Measurements from ENCODE around the gene ZNF384. TPM values are rescaled to one million over a fixed set of nuclear protein-coding genes. Genes with fewer than 3 reads are reported as not detected.

The ZNF384 gene
- total and polyA plus RNA-seq, 3 experiments from 2014 or later: 37.2 to 63.3 (median 58.1) TPM

DNA sequence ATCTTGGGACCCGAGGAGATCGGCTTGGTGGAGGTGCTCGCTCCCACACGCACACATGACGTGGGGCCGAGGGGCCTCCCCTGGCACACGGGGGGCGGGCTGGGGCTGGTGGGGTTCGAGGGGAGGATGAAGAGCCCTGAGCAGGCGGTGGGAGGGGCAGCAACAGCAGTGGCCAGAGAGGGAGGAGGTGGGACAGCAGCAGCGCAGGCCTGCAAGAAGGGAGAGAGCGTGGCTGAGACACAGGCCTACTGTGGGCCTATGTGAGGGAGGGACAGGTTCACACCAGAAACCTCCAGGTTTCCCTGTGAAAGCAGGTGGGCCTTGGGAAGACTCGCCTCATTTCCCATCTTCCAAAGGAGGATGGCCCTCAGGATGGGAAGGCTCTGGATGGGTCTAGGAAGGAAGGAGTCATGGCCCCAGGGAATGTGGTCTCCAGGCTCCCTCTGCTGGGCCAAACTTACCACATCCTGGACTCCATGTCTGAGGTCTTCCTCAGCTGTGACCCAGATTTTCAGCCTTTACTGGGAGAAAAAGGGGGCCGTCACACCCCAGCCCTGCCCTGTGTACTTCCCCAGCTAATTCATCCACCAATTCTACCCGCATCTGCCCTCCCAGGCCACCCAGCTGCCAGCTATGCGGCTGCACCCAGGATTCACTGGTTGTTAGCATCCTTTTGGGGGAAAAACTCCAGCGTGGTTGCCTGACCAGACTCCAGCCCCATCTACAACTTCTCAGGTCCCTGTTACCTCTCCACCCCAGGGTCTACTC is 8.6 kb upstream of the ZNF384 start:
- DNase-seq: peak in 1 of 5 donors; percentile 9
- peaks cover 0 to 2% (median 0%) of the 10 kb centered on the region in 3 donors for H3K36me3 Mint-ChIP-seq
- Histone ChIP-seq H3K27me3 (ENCODE audit: insufficient read depth, low read length, poor library complexity, severe bottlenecking) (peaks cover 26% of the 10 kb centered on the region), H3K9me3 (ENCODE audit: low read length) (no peaks in the 10 kb centered on the region), H3K4me1 (ENCODE audit: insufficient read depth, low read length) (peaks cover 5% of the 10 kb centered on the region), H3K4me3 (ENCODE audit: low read length) (no peak overlapping the region), H3K36me3 (ENCODE audit: insufficient read depth, low read length) (no peaks in the 10 kb centered on the region), H3K27ac (ENCODE audit: low read depth, low read length) (no peak overlapping the region)
- peaks cover 0 to 2% (median 0%) of the 10 kb centered on the region in 5 donors for H3K9me3 Mint-ChIP-seq
- ChIA-PET CTCF (interaction anchor here (1.2 to 1.4 kb wide), 2 partner anchors 8 to 79 kb away, joined by 3 read pairs; no protein-coding TSS in a partner anchor), POLR2A (interaction anchor here (0.6 kb wide), 1 partner anchor 8 kb away, joined by 3 read pairs; the partner anchor contains the start of gene ZNF384)
- peaks cover 26 to 28% (median 27%) of the 10 kb centered on the region in 3 donors for H3K4me1 Mint-ChIP-seq
- H3K27ac Mint-ChIP-seq: peak overlapping the region in 3 of 8 donors; percentile 36 to 64 (median 45)
- H3K4me3 Mint-ChIP-seq: peak overlapping the region in 2 of 7 donors; percentile 15 to 46
- peaks cover 32 to 33% of the 10 kb centered on the region in 2 donors for H3K27me3 Mint-ChIP-seq

DNA sequence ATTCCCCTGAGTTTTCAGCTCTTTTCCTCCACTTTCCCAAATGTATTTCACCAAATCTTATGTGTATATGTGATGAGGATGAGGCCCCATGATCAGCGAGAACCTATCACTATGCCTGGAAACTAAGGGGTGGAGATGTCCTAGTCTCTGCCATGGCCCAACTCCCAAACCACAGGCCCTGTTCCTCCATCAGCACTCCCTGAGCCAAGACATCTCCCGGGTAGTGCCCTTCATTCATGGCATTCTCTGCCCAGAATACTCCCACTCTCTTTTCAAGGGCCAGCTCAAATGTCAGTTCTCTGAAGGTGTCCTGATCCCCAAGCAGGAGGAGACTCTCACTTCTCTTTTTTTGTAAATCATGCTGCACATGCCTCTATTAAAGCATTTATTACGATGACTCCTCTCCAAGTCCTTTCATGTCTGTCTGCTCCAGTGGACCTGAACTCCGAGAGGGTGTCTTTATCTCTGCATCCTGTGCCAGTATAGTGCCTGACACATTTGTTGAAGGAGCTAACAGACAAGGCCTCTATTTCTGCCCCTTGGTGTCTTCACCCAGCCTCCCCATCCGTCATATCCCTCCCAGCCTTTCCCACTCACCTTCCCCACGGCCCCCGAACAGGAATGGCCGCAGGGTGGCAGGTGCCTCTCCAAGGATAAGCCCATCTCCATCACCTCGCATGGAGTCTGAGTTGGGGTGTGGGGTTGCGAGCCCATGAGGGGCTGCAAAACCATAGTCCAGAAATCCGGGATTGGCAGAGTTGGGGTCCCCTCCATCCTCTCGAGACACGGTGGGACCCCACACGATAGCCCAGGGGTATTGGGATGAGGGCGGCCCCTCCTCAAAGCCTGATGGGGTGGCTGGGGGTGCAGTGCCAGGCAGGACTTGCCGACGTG is 7.8 kb upstream of the ZNF384 start:
- no peak overlapping the region for H3K4me3 ChIP-seq (ENCODE audit: low read length)
- H3K27me3 ChIP-seq (ENCODE audit: insufficient read depth, low read length, poor library complexity, severe bottlenecking): peaks cover 21% of the 10 kb centered on the region
- H3K4me1 Mint-ChIP-seq: peaks cover 26 to 31% (median 28%) of the 10 kb centered on the region in 3 donors
- peaks cover 5% of the 10 kb centered on the region for H3K4me1 ChIP-seq (ENCODE audit: insufficient read depth, low read length)
- no peak overlapping the region for H3K27ac ChIP-seq (ENCODE audit: low read depth, low read length)
- no peak for DNase-seq
- peak overlapping the region in 1 of 7 donors; percentile 23 for H3K4me3 Mint-ChIP-seq
- no peaks in the 10 kb centered on the region for H3K36me3 ChIP-seq (ENCODE audit: insufficient read depth, low read length)
- H3K36me3 Mint-ChIP-seq: peaks cover 0 to 5% (median 2%) of the 10 kb centered on the region in 3 donors
- CTCF ChIA-PET: no interaction called here
- peaks cover 24 to 26% of the 10 kb centered on the region in 2 donors for H3K27me3 Mint-ChIP-seq
- no peaks in the 10 kb centered on the region for H3K9me3 ChIP-seq (ENCODE audit: low read length)
- POLR2A ChIA-PET: no interaction called here
- H3K27ac Mint-ChIP-seq: peak overlapping the region in 1 of 8 donors; percentile 57
- H3K9me3 Mint-ChIP-seq: peaks cover 0 to 2% (median 0%) of the 10 kb centered on the region in 5 donors

DNA sequence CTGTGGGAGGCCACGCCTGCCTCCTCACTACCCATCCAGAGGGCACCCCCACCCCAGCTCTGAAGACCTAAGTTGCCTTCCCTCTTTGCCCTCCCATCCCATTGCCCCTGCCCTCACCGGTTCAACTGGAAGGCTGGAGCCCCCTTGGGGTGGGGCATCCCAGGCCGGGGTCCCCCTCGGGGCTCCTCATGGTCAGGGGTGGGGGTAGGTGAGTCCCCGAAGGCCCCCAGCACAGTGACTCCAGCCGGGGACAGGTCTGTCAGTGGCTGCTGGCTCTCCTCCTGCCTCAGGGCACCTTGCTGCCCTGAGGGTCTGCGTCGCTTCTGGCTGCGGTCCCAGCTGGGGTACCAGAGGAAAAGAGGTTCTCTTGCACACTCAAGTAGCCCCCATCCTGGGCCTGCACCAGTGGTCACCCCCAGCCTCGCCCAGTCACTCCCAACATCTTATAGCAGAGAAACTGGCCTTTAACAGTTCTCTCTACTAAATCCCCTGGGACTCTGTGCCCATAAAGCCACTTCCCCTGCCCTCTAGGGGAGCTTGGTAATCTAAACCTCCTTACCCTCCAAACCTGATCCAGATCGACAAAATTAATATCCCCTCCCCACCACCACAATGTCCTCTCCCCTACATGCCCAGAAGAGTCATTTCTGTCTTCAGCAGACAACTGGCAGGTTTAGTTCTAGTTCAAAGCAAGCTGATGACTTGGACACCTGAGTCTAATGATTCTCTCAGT is 6.3 kb upstream of the ZNF384 start:
- Histone ChIP-seq H3K4me3 (ENCODE audit: low read length) (no peak overlapping the region), H3K27ac (ENCODE audit: low read depth, low read length) (no peak overlapping the region)
- POLR2A ChIA-PET: no interaction called here

DNA sequence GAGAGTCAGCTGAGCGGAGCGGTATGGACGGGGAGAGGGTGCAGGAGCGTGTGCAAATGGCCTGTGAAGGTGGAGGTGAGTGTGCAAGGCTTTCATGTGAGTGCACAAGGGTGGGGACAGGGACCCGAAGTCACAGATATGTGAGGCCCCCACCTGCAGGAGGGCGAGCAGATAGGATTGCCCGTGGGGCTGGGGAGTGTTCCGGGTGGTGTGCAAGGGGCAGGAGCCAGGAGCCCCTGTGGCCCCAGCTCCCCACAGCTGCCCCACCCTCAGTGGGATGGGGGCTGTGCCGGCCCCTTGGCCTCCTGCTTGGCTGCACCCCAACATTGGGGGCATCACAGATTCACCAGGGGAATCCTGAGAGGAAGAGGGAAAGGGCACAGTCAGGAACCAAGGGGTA is 5.5 kb upstream of the ZNF384 start:
- ChIA-PET POLR2A (interaction anchor here (0.5 kb wide), 1 partner anchor 46 kb away, joined by 4 read pairs; no protein-coding TSS in a partner anchor), CTCF (no interaction called here)
- Histone ChIP-seq H3K27me3 (ENCODE audit: insufficient read depth, low read length, poor library complexity, severe bottlenecking) (peaks cover 7% of the 10 kb centered on the region), H3K36me3 (ENCODE audit: insufficient read depth, low read length) (no peaks in the 10 kb centered on the region), H3K27ac (ENCODE audit: low read depth, low read length) (no peak overlapping the region), H3K9me3 (ENCODE audit: low read length) (no peaks in the 10 kb centered on the region), H3K4me3 (ENCODE audit: low read length) (no peak overlapping the region), H3K4me1 (ENCODE audit: insufficient read depth, low read length) (peaks cover 8% of the 10 kb centered on the region)
- H3K27ac Mint-ChIP-seq: peak overlapping the region in 1 of 8 donors; percentile 33
- peaks cover 0 to 6% (median 2%) of the 10 kb centered on the region in 3 donors for H3K36me3 Mint-ChIP-seq
- H3K4me1 Mint-ChIP-seq: peaks cover 23 to 29% (median 27%) of the 10 kb centered on the region in 3 donors
- H3K4me3 Mint-ChIP-seq: peak overlapping the region in 1 of 7 donors; percentile 73
- no peak for DNase-seq
- H3K27me3 Mint-ChIP-seq: peaks cover 11 to 12% of the 10 kb centered on the region in 2 donors
- H3K9me3 Mint-ChIP-seq: no peaks in the 10 kb centered on the region

More for the DNA sequence above, 6.3 kb upstream of the ZNF384 start:
- no peak for DNase-seq
- no peaks in the 10 kb centered on the region for H3K9me3 ChIP-seq (ENCODE audit: low read length)
- H3K27me3 Mint-ChIP-seq: peaks cover 12 to 13% of the 10 kb centered on the region in 2 donors
- H3K4me3 Mint-ChIP-seq: peak overlapping the region in 1 of 7 donors; percentile 73
- H3K27me3 ChIP-seq (ENCODE audit: insufficient read depth, low read length, poor library complexity, severe bottlenecking): peaks cover 8% of the 10 kb centered on the region
- no peaks in the 10 kb centered on the region for H3K9me3 Mint-ChIP-seq
- H3K27ac Mint-ChIP-seq: peak overlapping the region in 1 of 8 donors; percentile 9
- peaks cover 0 to 5% (median 2%) of the 10 kb centered on the region in 3 donors for H3K36me3 Mint-ChIP-seq
- no peaks in the 10 kb centered on the region for H3K36me3 ChIP-seq (ENCODE audit: insufficient read depth, low read length)
- peaks cover 1% of the 10 kb centered on the region for H3K4me1 ChIP-seq (ENCODE audit: insufficient read depth, low read length)
- CTCF ChIA-PET: interaction anchor here (0.7 to 1.2 kb wide), 2 partner anchors 68 to 76 kb away, joined by 3 read pairs; no protein-coding TSS in a partner anchor
- H3K4me1 Mint-ChIP-seq: peaks cover 16 to 23% (median 20%) of the 10 kb centered on the region in 3 donors

DNA sequence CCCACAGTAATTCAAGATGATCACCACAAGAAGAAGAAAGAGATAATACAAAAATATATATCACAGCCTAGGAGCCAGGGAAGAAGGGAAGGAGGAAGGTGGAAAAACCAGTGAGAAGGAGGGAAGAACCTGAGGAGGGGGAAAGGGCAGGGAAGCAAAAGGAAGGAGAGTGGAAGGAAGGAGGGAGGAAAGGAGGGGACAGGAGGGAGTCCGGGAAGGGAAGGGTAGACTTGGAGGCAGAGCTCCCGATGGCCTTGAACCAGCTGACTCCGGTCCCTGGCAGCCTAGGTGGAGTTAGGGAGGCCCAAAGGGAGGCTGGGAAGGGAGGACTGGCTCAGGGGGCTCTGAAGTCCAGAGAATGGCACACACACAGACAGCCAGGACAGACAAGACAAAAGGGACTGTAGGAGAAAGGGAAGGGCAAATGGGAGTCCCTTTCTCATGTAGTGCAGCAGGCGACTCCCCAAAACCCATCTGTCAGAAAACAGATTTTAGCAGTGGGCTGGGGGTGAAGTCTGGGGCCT is 4.7 kb upstream of the ZNF384 start:
- DNase-seq: no peak
- CTCF ChIA-PET: no interaction called here
- Histone ChIP-seq H3K9me3 (ENCODE audit: low read length) (no peaks in the 10 kb centered on the region), H3K4me1 (ENCODE audit: insufficient read depth, low read length) (peaks cover 8% of the 10 kb centered on the region), H3K27ac (ENCODE audit: low read depth, low read length) (no peak overlapping the region), H3K36me3 (ENCODE audit: insufficient read depth, low read length) (no peaks in the 10 kb centered on the region), H3K4me3 (ENCODE audit: low read length) (no peak overlapping the region), H3K27me3 (ENCODE audit: insufficient read depth, low read length, poor library complexity, severe bottlenecking) (no peaks in the 10 kb centered on the region)
- Mint-ChIP-seq H3K4me1 (peaks cover 17 to 26% (median 25%) of the 10 kb centered on the region in 3 donors), H3K4me3 (no peak overlapping the region), H3K27me3 (peaks cover 5 to 8% of the 10 kb centered on the region in 2 donors), H3K9me3 (no peaks in the 10 kb centered on the region), H3K36me3 (peaks cover 0 to 13% (median 2%) of the 10 kb centered on the region in 3 donors), H3K27ac (peak overlapping the region in 2 of 8 donors; percentile 33 to 96)
- POLR2A ChIA-PET: no interaction called here

DNA sequence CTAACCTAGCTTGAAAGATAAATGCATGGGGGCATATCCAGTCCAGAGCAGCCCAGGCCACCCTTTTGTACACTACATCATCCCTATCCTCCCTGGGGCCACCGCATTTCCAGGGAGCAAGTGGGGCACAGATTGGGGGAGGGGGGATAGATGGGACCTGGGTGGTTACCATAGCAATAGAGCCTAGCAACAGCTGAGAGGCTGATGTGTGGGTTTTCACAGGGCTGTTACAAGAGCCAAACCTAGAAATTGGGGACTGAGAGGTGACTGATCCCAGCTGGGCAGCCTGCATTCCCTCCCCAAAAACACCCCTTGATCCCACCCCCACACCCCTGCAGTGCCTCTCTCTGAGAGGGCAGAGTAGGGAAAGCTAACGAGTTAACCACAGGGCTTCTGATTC is 3.7 kb upstream of the ZNF384 start:
- H3K9me3 ChIP-seq (ENCODE audit: low read length): no peaks in the 10 kb centered on the region
- POLR2A ChIA-PET: interaction anchor here (1.2 kb wide), 1 partner anchor 30 kb away, joined by 3 read pairs; no protein-coding TSS in a partner anchor
- H3K9me3 Mint-ChIP-seq: no peaks in the 10 kb centered on the region
- peaks cover 0 to 1% of the 10 kb centered on the region in 2 donors for H3K27me3 Mint-ChIP-seq
- H3K27ac ChIP-seq (ENCODE audit: low read depth, low read length): no peak overlapping the region
- peak overlapping the region in 3 of 8 donors; percentile 5 to 67 (median 8) for H3K27ac Mint-ChIP-seq
- peaks cover 0 to 18% (median 2%) of the 10 kb centered on the region in 3 donors for H3K36me3 Mint-ChIP-seq
- no peak overlapping the region for H3K4me3 ChIP-seq (ENCODE audit: low read length)
- no peaks in the 10 kb centered on the region for H3K27me3 ChIP-seq (ENCODE audit: insufficient read depth, low read length, poor library complexity, severe bottlenecking)
- H3K4me1 ChIP-seq (ENCODE audit: insufficient read depth, low read length): peaks cover 16% of the 10 kb centered on the region
- no peaks in the 10 kb centered on the region for H3K36me3 ChIP-seq (ENCODE audit: insufficient read depth, low read length)
- no peak for DNase-seq
- H3K4me3 Mint-ChIP-seq: peak overlapping the region in 1 of 7 donors; percentile 4
- H3K4me1 Mint-ChIP-seq: peaks cover 14 to 29% (median 27%) of the 10 kb centered on the region in 3 donors
- CTCF ChIA-PET: interaction anchor here (1.2 to 2.0 kb wide), 3 partner anchors 31 to 180 kb away, joined by 3 to 5 read pairs (median 4); partner anchors contain the start of genes COPS7A and SPSB2

DNA sequence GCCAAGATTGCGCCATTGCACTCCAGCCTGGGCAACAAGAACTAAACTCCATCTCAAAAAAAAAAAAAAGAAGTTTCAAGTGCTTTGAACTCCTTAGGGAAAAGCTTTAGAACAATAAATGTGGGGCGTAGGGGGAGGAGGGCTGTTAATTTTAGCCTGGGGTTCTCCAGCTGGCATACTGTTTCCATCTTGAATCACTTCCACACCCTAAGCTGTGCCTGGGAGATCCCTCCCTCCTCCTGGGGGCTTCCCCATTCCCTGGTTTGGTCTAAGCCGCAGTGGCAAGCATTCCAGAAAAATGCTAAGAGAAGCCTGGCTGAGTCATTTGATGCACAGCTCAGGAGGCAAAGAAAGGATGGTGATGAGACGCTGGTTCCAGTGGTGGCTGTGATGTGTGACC is 2.3 kb upstream of the ZNF384 start:
- Mint-ChIP-seq H3K36me3 (peaks cover 0 to 29% (median 2%) of the 10 kb centered on the region in 3 donors), H3K4me3 (peak overlapping the region in 1 of 7 donors; percentile 23), H3K4me1 (peaks cover 27 to 43% (median 41%) of the 10 kb centered on the region in 3 donors), H3K27ac (peak overlapping the region in 4 of 8 donors; percentile 30 to 83 (median 60)), H3K9me3 (no peaks in the 10 kb centered on the region), H3K27me3 (peaks cover 0 to 1% of the 10 kb centered on the region in 2 donors)
- no peak overlapping the region for H3K4me3 ChIP-seq (ENCODE audit: low read length)
- H3K36me3 ChIP-seq (ENCODE audit: insufficient read depth, low read length): no peaks in the 10 kb centered on the region
- ChIA-PET POLR2A (no interaction called here), CTCF (interaction anchor here (1.2 to 2.0 kb wide), 2 partner anchors 33 to 121 kb away, joined by 3 to 5 read pairs; partner anchors contain the start of gene COPS7A)
- no peak for DNase-seq
- H3K4me1 ChIP-seq (ENCODE audit: insufficient read depth, low read length): peaks cover 26% of the 10 kb centered on the region
- no peaks in the 10 kb centered on the region for H3K9me3 ChIP-seq (ENCODE audit: low read length)
- H3K27me3 ChIP-seq (ENCODE audit: insufficient read depth, low read length, poor library complexity, severe bottlenecking): no peaks in the 10 kb centered on the region
- H3K27ac ChIP-seq (ENCODE audit: low read depth, low read length): no peak overlapping the region

Measured in CD8-positive, alpha-beta memory T cell (primary cell).